Measurements from ENCODE around the gene RNF17. TPM values are rescaled to one million over a fixed set of nuclear protein-coding genes. Genes with fewer than 3 reads are reported as not detected.

RNF17 gene
- total and polyA plus RNA-seq, 4 donors, result 0.08 to 0.14 TPM; not detected in 2

DNA sequence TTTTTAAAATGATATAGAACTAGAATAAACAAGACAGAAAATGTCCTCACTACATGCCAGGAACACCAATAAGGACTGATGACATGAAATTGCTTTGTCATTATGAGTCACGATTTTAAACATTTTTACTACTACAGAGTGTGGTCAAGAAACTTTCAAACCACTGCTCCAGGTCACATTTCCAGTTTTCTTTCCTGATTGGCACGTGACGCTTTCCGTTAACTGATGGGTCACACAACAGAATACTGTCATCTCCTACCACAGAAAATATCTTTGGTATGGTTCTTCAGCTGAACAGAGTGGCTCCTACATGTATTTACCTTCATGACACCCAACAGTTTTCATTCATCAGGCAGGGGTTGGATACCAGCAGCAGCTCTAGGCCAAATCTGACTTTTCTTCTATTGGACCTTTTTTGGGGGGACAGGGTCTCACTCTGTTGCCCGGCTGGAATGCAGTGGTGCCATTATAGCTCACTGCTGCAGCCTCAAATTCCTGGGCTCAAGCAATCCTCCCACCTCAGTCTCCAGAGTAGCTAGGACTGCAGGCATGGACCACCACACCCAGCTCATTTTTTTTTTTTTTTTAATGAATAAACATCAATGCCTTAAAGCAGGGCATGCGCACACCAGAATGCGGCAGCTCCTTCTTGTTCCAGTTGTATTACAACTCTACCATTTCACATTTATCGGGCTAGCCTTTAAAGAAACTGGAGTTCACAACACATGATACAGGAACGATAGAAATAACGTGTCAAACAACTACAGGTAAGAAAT lies 147.4 kb downstream of the RNF17 start:
- Histone ChIP-seq H3K4me1 (ENCODE audit: control insufficient read depth in 4 of 4, insufficient read depth in 4 of 4, low read length in 3 of 4) (no peaks in the 10 kb centered on the region), H3K36me3 (ENCODE audit: control insufficient read depth in 4 of 4, insufficient read depth in 3 of 4, low read depth in 1 of 4, low read length in 3 of 4) (peaks cover 0 to 4% (median 1%) of the 10 kb centered on the region in 4 donors), H3K9me3 (ENCODE audit: control insufficient read depth in 4 of 4, low read length in 3 of 4) (no peaks in the 10 kb centered on the region), H3K4me3 (ENCODE audit: low read depth in 1 of 3, low read length in 3 of 3) (no peak overlapping the region), H3K27me3 (ENCODE audit: control insufficient read depth in 4 of 4, insufficient read depth in 4 of 4, low read length in 3 of 4) (no peaks in the 10 kb centered on the region), H3K27ac (ENCODE audit: low read depth in 1 of 2, low read length in 2 of 2) (no peak overlapping the region), H3K9ac (ENCODE audit: low read depth in 1 of 2, low read length in 2 of 2) (no peak overlapping the region)
- no peak for DNase-seq (ENCODE audit: low spot score)
- WGBS, result 93% methylated on average over 10 of the region's 10 CpGs
- TF ChIP-seq, protein P1, sequence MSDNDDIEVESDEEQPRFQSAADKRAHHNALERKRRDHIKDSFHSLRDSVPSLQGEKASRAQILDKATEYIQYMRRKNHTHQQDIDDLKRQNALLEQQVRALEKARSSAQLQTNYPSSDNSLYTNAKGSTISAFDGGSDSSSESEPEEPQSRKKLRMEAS (IDR thresholded peaks at IDR 0.05), result no peak
- TF ChIP-seq HNF4G (IDR thresholded peaks at IDR 0.05), result no peak
- TF ChIP-seq, protein P2, sequence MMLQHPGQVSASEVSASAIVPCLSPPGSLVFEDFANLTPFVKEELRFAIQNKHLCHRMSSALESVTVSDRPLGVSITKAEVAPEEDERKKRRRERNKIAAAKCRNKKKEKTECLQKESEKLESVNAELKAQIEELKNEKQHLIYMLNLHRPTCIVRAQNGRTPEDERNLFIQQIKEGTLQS (IDR thresholded peaks at IDR 0.05), result no peak
- no peak for TF ChIP-seq EGR1 (IDR thresholded peaks at IDR 0.05; ENCODE audit: low read depth in 2 of 2)
- no peak for TF ChIP-seq JUND (IDR thresholded peaks at IDR 0.05)
- no peak for TF ChIP-seq FOXA2 (IDR thresholded peaks at IDR 0.05)
- no peak for TF ChIP-seq RAD21 (IDR thresholded peaks at IDR 0.05)
- TF ChIP-seq, protein P3, sequence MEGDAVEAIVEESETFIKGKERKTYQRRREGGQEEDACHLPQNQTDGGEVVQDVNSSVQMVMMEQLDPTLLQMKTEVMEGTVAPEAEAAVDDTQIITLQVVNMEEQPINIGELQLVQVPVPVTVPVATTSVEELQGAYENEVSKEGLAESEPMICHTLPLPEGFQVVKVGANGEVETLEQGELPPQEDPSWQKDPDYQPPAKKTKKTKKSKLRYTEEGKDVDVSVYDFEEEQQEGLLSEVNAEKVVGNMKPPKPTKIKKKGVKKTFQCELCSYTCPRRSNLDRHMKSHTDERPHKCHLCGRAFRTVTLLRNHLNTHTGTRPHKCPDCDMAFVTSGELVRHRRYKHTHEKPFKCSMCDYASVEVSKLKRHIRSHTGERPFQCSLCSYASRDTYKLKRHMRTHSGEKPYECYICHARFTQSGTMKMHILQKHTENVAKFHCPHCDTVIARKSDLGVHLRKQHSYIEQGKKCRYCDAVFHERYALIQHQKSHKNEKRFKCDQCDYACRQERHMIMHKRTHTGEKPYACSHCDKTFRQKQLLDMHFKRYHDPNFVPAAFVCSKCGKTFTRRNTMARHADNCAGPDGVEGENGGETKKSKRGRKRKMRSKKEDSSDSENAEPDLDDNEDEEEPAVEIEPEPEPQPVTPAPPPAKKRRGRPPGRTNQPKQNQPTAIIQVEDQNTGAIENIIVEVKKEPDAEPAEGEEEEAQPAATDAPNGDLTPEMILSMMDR (IDR thresholded peaks at IDR 0.05; ENCODE audit: low read depth, low read length, missing input control), result no peak
- TF ChIP-seq RXRA (IDR thresholded peaks at IDR 0.05), result no peak
- no peak for TF ChIP-seq TAF1 (conservative IDR thresholded peaks at IDR 0.05)

DNA sequence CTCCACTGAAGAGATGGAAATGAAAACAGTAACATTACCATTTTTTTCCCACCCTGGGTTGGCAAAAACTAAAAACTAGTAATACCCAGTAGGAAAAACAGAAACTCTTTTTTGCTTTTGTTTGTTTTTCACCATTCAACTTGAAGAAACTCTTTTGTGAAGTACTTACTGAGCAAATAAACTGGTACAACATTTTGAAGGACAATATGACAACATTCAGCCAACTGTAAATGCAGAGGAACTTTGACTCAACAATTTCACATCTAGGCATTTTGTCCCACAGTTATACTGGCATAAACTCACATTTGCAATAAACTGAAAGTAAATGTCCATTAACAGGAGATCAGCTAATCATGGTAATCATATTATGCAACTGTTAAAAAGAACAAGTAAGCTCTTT lies 152.5 kb downstream of the RNF17 start:
- DNase-seq (ENCODE audit: low spot score), result no peak
- no peaks in the 10 kb centered on the region for H3K4me1 ChIP-seq (ENCODE audit: control insufficient read depth in 4 of 4, insufficient read depth in 4 of 4, low read length in 3 of 4)
- H3K36me3 ChIP-seq (ENCODE audit: control insufficient read depth in 4 of 4, insufficient read depth in 3 of 4, low read depth in 1 of 4, low read length in 3 of 4), result no peaks in the 10 kb centered on the region
- no peaks in the 10 kb centered on the region for H3K27me3 ChIP-seq (ENCODE audit: control insufficient read depth in 4 of 4, insufficient read depth in 4 of 4, low read length in 3 of 4)
- H3K4me3 ChIP-seq (ENCODE audit: low read depth in 1 of 3, low read length in 3 of 3), result no peak overlapping the region
- H3K27ac ChIP-seq (ENCODE audit: low read depth in 1 of 2, low read length in 2 of 2), result no peak overlapping the region
- no peaks in the 10 kb centered on the region for H3K9me3 ChIP-seq (ENCODE audit: control insufficient read depth in 4 of 4, low read length in 3 of 4)
- H3K9ac ChIP-seq (ENCODE audit: low read depth in 1 of 2, low read length in 2 of 2), result no peak overlapping the region
- TF ChIP-seq GABPA (IDR thresholded peaks at IDR 0.05 in 1 of 2, conservative IDR thresholded peaks at IDR 0.05 in 1 of 2) (no peak), RAD21 (IDR thresholded peaks at IDR 0.05) (no peak), FOXA1 (IDR thresholded peaks at IDR 0.05) (no peak)
- TF ChIP-seq, protein P2 (IDR thresholded peaks at IDR 0.05), result no peak

DNA sequence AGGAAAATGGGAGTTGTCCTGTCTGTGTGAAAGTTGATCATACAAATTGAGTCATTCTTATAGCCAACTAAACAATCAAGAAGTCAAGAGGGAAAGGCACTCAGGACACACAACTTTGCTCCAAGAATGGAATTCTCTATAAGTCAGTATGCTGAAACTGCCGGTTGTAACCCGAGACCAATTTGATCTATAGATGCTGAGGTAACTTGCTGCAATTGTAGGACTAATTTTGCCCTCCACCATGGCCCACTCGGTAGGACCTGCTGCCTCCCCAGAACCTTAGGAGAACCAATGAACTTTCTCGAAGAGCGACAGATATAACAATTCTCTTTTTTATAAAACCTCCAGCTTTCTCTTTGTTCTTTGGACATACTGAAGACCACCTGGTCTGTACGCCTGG lies 157.0 kb downstream of the RNF17 start:
- TF ChIP-seq, protein P2 (IDR thresholded peaks at IDR 0.05), result no peak
- no peak for TF ChIP-seq FOXA1 (IDR thresholded peaks at IDR 0.05)
- TF ChIP-seq, protein P1 (IDR thresholded peaks at IDR 0.05), result no peak
- no peak for TF ChIP-seq NR2F2 (IDR thresholded peaks at IDR 0.05)
- TF ChIP-seq HNF4A (conservative IDR thresholded peaks at IDR 0.05), result no peak
- no peak for TF ChIP-seq JUND (IDR thresholded peaks at IDR 0.05)
- TF ChIP-seq TAF1 (conservative IDR thresholded peaks at IDR 0.05), result no peak
- no peak for TF ChIP-seq RAD21 (IDR thresholded peaks at IDR 0.05)
- TF ChIP-seq FOXA2 (IDR thresholded peaks at IDR 0.05), result no peak
- TF ChIP-seq SP1 (IDR thresholded peaks at IDR 0.05), result no peak
- TF ChIP-seq, protein P4, sequence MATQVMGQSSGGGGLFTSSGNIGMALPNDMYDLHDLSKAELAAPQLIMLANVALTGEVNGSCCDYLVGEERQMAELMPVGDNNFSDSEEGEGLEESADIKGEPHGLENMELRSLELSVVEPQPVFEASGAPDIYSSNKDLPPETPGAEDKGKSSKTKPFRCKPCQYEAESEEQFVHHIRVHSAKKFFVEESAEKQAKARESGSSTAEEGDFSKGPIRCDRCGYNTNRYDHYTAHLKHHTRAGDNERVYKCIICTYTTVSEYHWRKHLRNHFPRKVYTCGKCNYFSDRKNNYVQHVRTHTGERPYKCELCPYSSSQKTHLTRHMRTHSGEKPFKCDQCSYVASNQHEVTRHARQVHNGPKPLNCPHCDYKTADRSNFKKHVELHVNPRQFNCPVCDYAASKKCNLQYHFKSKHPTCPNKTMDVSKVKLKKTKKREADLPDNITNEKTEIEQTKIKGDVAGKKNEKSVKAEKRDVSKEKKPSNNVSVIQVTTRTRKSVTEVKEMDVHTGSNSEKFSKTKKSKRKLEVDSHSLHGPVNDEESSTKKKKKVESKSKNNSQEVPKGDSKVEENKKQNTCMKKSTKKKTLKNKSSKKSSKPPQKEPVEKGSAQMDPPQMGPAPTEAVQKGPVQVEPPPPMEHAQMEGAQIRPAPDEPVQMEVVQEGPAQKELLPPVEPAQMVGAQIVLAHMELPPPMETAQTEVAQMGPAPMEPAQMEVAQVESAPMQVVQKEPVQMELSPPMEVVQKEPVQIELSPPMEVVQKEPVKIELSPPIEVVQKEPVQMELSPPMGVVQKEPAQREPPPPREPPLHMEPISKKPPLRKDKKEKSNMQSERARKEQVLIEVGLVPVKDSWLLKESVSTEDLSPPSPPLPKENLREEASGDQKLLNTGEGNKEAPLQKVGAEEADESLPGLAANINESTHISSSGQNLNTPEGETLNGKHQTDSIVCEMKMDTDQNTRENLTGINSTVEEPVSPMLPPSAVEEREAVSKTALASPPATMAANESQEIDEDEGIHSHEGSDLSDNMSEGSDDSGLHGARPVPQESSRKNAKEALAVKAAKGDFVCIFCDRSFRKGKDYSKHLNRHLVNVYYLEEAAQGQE (IDR thresholded peaks at IDR 0.05), result no peak
- no peak for TF ChIP-seq YY1 (IDR thresholded peaks at IDR 0.05)
- no peak for DNase-seq (ENCODE audit: low spot score)
- Histone ChIP-seq H3K27me3 (ENCODE audit: control insufficient read depth in 4 of 4, insufficient read depth in 4 of 4, low read length in 3 of 4) (no peaks in the 10 kb centered on the region), H3K4me3 (ENCODE audit: low read depth in 1 of 3, low read length in 3 of 3) (no peak overlapping the region), H3K27ac (ENCODE audit: low read depth in 1 of 2, low read length in 2 of 2) (no peak overlapping the region), H3K9me3 (ENCODE audit: control insufficient read depth in 4 of 4, low read length in 3 of 4) (no peaks in the 10 kb centered on the region), H3K36me3 (ENCODE audit: control insufficient read depth in 4 of 4, insufficient read depth in 3 of 4, low read depth in 1 of 4, low read length in 3 of 4) (no peaks in the 10 kb centered on the region), H3K4me1 (ENCODE audit: control insufficient read depth in 4 of 4, insufficient read depth in 4 of 4, low read length in 3 of 4) (peaks cover 0 to 12% (median 7%) of the 10 kb centered on the region in 4 donors), H3K9ac (ENCODE audit: low read depth in 1 of 2, low read length in 2 of 2) (no peak overlapping the region)
- 94% methylated on average over 6 of the region's 6 CpGs for WGBS
